Epithelial cell of proximal tubule (primary cell): ENCODE results near the gene CETN1. TPM values are rescaled to one million over a fixed set of nuclear protein-coding genes. Genes with fewer than 3 reads are reported as not detected.

ENCODE experiments used
- DNase-seq: peaks from one replicate; pipeline ENCODE4 v3.0.0-alpha.2; 2011; ENCODE audit warnings: low read depth
- H3K4me3 ChIP-seq: 2 replicates; pipeline ENCODE4 v1.5.1; 2011; ENCODE audit warnings: low read depth, mild to moderate bottlenecking, low read length
- CTCF ChIP-seq: conservative IDR thresholded peaks from 2 replicates; pipeline ENCODE4 v1.5.1; 2012; ENCODE audit warnings: low read depth, mild to moderate bottlenecking, low read length
- total RNA-seq: library from RNA; depleted of rRNA; stranded (reverse); fragments of >200 nt; gene quantifications from 2 replicates; pipeline ENCODE4 v1.2.3, GENCODE V29; 2015

CETN1 gene
- total RNA-seq, 1 donor from 2014 or later: not detected

- no peak for TF ChIP-seq CTCF
- no peak overlapping the region for H3K4me3 ChIP-seq
- DNase-seq: no peak
Measured at GRCh38 chr18:574865-575645, 5.1 kb upstream of the CETN1 start.

GRCh38 chr18:576924-577323, 3.3 kb upstream of the CETN1 start:
- TF ChIP-seq CTCF: no peak
- H3K4me3 ChIP-seq: no peak overlapping the region
- DNase-seq: no peak

GRCh38 chr18:577643-578375, 2.4 kb upstream of the CETN1 start:
- no peak for DNase-seq

GRCh38 chr18:579238-579637, 942 bp upstream of the CETN1 start:
- DNase-seq: no peak
- TF ChIP-seq CTCF: no peak

More at GRCh38 chr18:577643-578375, 2.4 kb upstream of the CETN1 start:
- TF ChIP-seq CTCF: no peak
- H3K4me3 ChIP-seq: no peak overlapping the region

GRCh38 chr18:581096-581495, 916 bp downstream of the CETN1 start:
- no peak overlapping the region for H3K4me3 ChIP-seq
- TF ChIP-seq CTCF: no peak
- DNase-seq: no peak

More at GRCh38 chr18:579238-579637, 942 bp upstream of the CETN1 start:
- no peak overlapping the region for H3K4me3 ChIP-seq

- DNase-seq: no peak
- TF ChIP-seq CTCF: no peak
- H3K4me3 ChIP-seq: no peak overlapping the region
Measured at GRCh38 chr18:582465-582864, 2.3 kb downstream of the CETN1 start.

- no peak for TF ChIP-seq CTCF
- no peak overlapping the region for H3K4me3 ChIP-seq
- DNase-seq: no peak
Measured at GRCh38 chr18:595068-595467, 14.9 kb downstream of the CETN1 start.
